T-helper 9 cell (primary cell): Measurements from ENCODE around the gene PARP16.

ENCODE experiments used
- DNase-seq: peaks from one replicate; pipeline ENCODE4 v3.0.0-alpha.2; 2020

The PARP16 gene

GRCh38 chr15:65310431-65311137, 23.9 kb upstream of the PARP16 start:
- DNase-seq, result no peak

- DNase-seq, result no peak
Measured at GRCh38 chr15:65309882-65310418, 23.3 kb upstream of the PARP16 start.

DNA sequence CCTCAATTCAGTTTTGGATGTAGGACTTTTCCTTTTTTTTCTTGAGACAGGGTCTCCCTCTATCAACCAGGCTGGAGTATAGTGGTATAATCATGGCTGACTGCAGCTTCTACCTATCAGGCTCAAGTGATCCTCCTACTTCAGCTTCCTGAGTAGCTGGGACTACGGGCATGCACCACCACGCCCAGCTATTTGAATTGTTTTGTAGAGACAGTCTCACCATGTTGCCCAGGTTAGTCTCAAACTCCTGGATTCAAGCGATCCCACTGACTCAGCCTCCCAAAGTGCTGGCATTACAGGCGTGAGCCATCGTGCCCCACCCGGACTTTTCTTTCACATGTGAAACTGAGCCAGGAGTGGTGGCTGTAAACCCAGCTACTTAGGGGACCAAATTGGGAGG, 21.3 kb upstream of the PARP16 start:
- DNase-seq, result no peak

DNA sequence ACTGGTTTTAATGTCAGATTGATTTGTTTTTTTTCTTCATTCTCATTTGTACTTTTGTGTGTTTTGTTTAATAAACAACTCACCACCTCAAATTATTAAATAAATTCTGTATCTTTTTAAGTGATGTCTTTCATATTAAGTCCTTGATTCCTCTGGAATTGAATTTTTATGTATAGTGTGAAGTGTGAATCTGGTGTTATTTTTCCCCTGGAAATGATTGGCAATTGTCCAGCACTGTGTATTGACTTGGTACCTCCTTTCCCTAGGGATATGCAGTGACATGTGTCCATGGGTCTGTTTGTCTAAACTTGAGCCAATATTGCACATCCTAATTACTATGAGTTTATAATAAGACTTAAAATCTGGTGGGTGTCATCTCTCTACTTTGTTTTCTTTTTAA, 19.9 kb upstream of the PARP16 start:
- no peak for DNase-seq

DNA sequence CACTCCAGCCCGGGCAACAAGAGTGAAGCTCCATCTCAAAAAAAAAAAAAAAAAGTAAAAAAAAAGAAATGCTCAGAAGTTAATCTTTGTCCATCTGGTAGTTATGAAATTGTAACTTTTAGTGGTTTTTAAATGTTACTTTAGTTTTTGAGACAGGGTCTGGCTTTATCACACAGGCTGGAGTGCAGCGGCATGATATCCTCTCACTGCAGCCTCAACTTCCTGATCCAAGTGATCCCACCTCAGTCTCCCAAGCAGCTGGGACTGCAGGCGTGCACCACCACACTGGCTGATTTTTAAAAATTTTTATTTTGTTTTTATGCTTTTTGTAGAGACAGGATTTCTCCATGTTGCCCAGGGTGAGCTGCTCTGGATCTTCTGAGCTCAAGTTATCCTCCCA, 19.1 kb upstream of the PARP16 start:
- no peak for DNase-seq

- no peak for DNase-seq
Measured at GRCh38 chr15:65305150-65305758, 18.6 kb upstream of the PARP16 start.

DNA sequence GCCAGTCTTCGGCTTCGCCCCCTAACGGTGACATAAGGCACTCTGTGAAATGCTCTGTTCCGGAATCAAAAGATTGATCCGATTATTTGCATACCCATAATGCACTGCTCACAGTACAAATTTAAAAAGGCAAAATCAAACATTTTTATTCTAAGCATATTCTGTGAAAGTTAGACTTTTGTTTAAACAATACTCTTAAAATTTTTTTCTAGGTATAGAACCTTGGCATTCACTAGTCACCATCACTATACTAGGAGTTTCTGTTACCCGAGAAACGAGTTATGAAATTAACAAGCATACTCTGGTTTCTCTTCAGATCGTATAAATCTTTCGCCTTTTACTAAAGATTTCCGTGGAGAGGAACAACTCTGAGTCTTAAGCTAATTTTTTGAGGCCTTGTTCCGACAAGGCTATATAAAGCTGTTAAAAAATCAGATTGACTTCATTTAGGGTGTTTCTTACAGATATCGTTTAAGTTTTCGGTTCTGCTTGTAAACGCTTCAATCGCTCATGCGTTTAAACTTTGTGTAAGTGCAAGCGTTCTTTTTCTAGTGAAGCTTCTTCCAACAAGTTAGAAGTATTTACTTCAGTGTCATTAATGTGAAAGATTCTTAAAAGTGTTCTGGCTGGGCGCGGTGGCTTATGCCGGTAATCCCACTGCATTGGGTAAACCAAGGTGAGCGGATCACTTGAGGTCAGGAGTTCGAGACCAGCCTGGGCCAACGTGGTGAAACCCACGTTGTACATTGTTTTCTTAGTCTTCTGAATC, 17.9 kb upstream of the PARP16 start, which contains the start of gene RNU5B-1:
Gene RNU5B-1 (plus strand): TSS at position 297 of the 769 bp plus-strand sequence.
- peak; percentile 53 for DNase-seq

GRCh38 chr15:65303687-65304380, 17.2 kb upstream of the PARP16 start:
- DNase-seq, result no peak

DNA sequence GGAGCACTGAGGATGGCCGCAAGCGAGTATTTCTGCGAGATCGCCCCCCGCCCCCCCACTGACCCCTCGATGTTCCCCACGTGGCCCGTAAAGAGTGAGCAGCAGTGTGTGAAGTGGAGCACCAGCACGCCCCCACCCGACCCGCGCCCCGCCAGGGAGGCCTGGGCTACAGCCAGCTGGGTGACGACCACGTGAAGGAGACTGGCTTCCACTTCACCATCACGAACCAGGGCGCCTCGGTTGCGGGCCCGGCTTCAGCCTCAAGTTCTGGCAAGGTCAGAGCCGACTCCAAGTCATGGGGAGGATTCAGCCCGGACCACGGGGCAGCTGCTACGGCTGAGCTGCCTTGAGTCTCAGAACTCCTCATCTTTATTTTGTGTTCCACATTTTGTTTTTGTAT, 15.4 kb upstream of the PARP16 start:
- DNase-seq, result no peak

GRCh38 chr15:65300924-65301441, 14.3 kb upstream of the PARP16 start:
- DNase-seq, result no peak

DNA sequence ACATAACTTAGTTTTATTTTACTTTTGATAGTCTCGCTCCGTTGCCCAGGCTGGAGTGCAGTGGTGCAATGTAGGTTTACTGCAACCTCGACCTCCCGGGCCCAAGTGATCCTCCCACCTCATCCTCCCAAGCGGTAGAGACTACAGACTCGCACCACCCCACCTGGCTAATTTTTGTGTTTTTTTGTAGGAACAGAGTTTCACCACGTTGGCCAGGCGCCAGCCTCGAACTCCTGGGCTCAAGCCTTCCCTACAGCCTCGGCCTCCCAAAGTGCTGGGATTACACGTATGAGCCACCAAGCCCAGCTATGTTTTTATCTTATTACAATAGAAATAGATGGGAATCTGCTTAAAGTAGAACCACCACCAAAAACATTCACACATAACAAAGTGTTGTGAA, 12.0 kb upstream of the PARP16 start:
- no peak for DNase-seq

DNA sequence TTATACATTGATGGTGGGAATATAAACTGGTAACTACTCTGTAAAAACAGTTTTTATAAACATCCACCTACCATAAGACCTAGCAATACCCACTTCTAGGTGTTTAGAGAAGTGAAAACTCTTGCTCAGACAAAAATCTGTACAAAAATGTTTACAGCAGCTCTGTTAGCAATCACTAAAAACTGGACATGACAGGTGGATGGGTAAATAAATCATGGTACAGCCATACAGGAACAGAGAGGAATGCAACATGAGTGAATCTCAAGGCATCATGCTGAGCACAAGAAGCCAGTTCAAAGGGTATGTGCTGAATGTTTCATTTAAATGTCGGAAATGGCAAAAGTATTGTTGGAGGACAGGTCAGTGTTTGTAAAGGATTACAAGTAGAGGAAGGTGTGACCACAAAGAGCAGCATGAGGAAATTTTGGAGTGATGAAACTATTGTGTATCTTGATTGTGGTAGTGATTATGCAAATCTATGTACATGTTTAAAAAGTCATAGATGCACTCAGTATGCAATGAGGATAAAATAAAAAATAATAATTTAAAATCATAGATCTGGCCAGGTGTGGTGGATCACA, 6.3 kb upstream of the PARP16 start:
- DNase-seq, result no peak

- DNase-seq, result no peak
Measured at GRCh38 chr15:65290228-65290627, 3.5 kb upstream of the PARP16 start.

- DNase-seq, result no peak
Measured at GRCh38 chr15:65289261-65289854, 2.7 kb upstream of the PARP16 start.

GRCh38 chr15:65287520-65287855, 805 bp upstream of the PARP16 start:
- DNase-seq, result no peak

- DNase-seq, result no peak
Measured at GRCh38 chr15:65286069-65286703, 497 bp downstream of the PARP16 start.

DNA sequence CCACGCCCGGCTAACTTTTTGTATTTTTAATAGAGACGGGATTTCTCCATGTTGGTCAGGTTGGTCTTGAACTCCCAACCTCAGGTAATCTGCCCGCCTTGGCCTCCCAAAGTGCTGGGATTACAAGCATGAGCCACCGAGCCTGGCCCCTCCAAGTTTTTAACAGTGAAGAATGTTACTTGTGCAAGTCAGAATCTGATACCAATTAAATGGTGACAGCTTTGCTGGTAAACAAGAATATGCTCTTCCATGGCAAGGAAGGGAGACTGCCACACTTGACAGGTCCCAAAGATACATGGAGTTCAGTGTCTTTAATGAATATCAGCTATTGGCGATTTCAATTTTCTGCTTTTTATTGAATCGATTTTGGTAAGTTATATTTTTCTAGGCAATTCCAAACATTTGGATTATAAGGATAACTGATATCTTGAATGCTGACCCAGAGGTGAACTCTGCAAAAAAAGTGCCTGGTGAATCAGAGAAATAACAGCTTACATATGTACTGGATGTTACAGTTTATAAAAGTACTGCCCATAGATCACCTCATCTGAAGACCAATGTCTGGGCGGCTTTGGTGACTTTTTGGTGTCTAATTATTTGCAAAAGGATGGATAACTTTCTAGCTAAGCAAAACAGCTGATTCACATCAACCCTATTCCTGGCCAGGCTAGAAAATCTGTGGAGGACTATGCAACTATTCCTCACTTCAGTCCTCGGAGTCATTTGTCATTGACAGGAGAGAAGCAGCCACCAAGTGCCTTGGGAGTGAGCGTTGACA, 1.2 kb downstream of the PARP16 start:
- no peak for DNase-seq

DNA sequence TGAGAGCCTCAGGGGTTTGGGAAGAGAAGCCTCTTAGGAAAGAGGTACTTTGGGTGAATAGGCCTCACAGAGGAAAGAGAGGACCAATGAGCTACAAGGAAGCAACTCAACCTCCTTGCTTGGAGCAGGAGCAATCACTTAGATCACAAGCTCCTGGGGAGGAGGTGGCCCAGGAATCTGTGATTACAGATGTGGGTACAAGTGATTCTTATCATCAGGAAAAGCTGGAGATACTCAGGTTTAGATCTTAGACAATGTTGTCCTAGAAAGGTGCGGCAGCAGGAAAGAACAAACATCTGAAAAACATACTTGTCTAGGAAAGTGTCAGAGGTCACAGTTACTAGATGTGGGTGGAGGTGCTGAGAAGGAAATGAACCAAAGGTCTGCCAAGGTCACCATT, 8.2 kb downstream of the PARP16 start:
- no peak for DNase-seq

DNA sequence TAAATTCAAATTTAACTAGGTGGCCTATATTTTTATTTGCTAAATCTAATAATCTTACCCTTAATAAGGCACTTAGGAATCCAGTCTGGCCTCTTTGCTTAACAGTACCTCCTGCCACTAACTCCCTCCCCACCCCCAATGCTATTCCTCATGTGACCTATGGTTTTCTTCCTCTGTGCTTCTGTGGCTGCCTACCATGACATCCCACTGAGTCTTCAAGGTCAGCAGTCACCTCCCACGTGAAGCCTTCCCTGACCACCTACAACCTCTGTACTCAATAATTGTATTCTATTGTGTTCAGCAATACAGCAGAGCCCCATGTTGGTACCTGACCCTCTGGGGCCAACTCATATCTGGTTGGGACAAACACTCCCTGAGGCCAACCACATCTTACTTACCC, 9.7 kb downstream of the PARP16 start:
- DNase-seq, result no peak

GRCh38 chr15:65275728-65276126, 11.0 kb downstream of the PARP16 start:
- DNase-seq, result no peak
